Mononuclear cell (primary cell): ENCODE data around the gene OR7A5. TPM values are rescaled to one million over a fixed set of nuclear protein-coding genes. Genes with fewer than 3 reads are reported as not detected.

Source experiments
- H3K27me3 ChIP-seq: 2 replicates; pipeline ENCODE4 v1.6.0; 2011; ENCODE audit warnings: low read length, control low read depth; ENCODE audit not compliant: insufficient read depth
- H3K4me1 ChIP-seq: 2 replicates; pipeline ENCODE4 v1.5.1; 2011; ENCODE audit warnings: mild to moderate bottlenecking, low read length, control low read depth; ENCODE audit not compliant: insufficient read depth
- H3K4me3 ChIP-seq: 2 replicates; pipeline ENCODE4 v1.5.1; 2011; ENCODE audit warnings: mild to moderate bottlenecking, low read length, moderate library complexity
- H3K9me3 ChIP-seq: 2 replicates; pipeline ENCODE4 v1.5.1; 2011; ENCODE audit warnings: low read depth, mild to moderate bottlenecking, control low read depth, low read length
- total RNA-seq: library from RNA; depleted of rRNA; stranded (reverse); fragments of >200 nt; gene quantifications from one replicate; pipeline ENCODE4 v1.2.3, GENCODE V29; 2012

The OR7A5 gene
- total RNA-seq = 0.10 TPM

- no peaks in the 10 kb centered on the region for H3K4me1 ChIP-seq
- H3K9me3 ChIP-seq = no peaks in the 10 kb centered on the region
- no peaks in the 10 kb centered on the region for H3K27me3 ChIP-seq
- no peak within 1 kb of the TSS for H3K4me3 ChIP-seq
These were observed at the start of gene OR7A5, which contains the start of gene OR7C1 for GRCh38 chr19:14835011-14835410. TSS of gene OR7A5 (minus strand) at chr19:14835185. CDS start at chr19:14828241, 6,944 bp downstream. TSS of gene OR7C1 (minus strand) at chr19:14835185. CDS start at chr19:14800136, 35,049 bp downstream.

GRCh38 chr19:14871619-14872230, 36.7 kb upstream of the OR7A5 start:
- no peak overlapping the region for H3K4me3 ChIP-seq
- no peaks in the 10 kb centered on the region for H3K9me3 ChIP-seq
- no peaks in the 10 kb centered on the region for H3K4me1 ChIP-seq
- peaks cover 11% of the 10 kb centered on the region for H3K27me3 ChIP-seq

DNA sequence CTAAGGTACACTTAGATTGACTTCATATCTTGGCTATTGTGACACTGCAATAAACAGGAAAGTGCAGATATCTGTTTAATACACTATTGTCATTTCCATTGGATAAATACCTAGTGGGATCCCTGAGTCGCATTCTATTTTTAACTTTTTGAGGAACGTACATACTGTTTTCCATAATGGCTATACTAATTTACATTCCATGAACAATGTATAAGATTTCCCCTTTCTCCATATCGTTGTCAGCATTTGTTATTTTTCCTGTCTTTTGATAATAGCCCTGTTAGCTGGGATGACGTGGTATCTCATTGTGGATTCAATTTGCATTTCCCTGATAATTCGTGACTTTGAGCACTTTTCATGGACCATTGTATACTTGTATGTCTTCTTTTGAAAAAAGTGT, 33.5 kb upstream of the OR7A5 start:
- no peaks in the 10 kb centered on the region for H3K9me3 ChIP-seq
- H3K4me1 ChIP-seq = no peaks in the 10 kb centered on the region
- H3K4me3 ChIP-seq = no peak overlapping the region
- peaks cover 11% of the 10 kb centered on the region for H3K27me3 ChIP-seq

DNA sequence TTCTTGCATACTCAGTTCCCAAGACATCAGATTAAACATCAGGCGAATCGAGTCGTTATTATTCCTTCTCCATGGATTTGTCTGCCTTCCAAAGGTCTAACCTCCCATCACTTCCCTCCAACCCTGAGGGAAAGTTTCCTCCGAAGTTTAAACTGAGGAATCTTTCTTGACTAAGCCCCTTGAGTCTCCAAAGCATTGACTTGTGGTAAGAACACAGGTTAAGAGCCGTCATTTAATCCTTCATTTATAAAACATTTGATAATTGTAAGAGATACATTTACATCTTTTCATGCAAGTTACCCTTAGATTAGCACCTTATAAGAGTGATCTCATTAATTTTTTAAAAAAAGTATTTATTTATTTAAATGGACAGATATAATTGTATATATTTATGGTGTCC, 13.8 kb upstream of the OR7A5 start, which contains the start of gene OR7A10:
Gene OR7A10 (minus strand): TSS at position 101 of the 400 bp plus-strand sequence. CDS start 7,045 bp downstream, outside the sequence.
- H3K27me3 ChIP-seq = peaks cover 4% of the 10 kb centered on the region
- no peaks in the 10 kb centered on the region for H3K9me3 ChIP-seq
- H3K4me3 ChIP-seq = no peak within 1 kb of the TSS
- no peaks in the 10 kb centered on the region for H3K4me1 ChIP-seq

GRCh38 chr19:14843578-14843977, 8.6 kb upstream of the OR7A5 start:
- H3K9me3 ChIP-seq = no peaks in the 10 kb centered on the region
- no peaks in the 10 kb centered on the region for H3K4me1 ChIP-seq
- H3K4me3 ChIP-seq = no peak overlapping the region
- H3K27me3 ChIP-seq = peaks cover 2% of the 10 kb centered on the region

- Histone ChIP-seq H3K4me1 (no peaks in the 10 kb centered on the region), H3K9me3 (no peaks in the 10 kb centered on the region), H3K27me3 (no peaks in the 10 kb centered on the region), H3K4me3 (no peak overlapping the region)
These were observed 8.2 kb upstream of the OR7A5 start for GRCh38 chr19:14843169-14843568.

DNA sequence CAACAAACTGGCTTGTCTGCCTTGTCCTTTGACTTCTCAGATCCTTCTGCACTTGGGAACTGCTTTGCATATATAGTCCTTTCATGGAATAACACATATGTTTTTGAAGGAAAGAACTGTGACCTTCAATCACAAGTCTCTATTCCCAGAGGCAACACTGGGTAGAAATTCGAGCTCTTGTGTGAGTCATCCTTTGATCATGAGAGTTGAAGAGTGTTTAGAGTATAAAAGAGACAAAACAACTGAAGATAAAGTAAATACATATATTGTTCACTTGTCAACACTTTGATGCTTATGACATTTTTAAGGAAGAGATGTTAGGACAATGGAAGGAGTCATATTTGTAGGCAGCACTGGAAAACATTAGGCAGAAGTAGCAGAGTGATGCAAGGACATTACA, 5.2 kb upstream of the OR7A5 start:
- Histone ChIP-seq H3K4me1 (no peaks in the 10 kb centered on the region), H3K9me3 (no peaks in the 10 kb centered on the region)

DNA sequence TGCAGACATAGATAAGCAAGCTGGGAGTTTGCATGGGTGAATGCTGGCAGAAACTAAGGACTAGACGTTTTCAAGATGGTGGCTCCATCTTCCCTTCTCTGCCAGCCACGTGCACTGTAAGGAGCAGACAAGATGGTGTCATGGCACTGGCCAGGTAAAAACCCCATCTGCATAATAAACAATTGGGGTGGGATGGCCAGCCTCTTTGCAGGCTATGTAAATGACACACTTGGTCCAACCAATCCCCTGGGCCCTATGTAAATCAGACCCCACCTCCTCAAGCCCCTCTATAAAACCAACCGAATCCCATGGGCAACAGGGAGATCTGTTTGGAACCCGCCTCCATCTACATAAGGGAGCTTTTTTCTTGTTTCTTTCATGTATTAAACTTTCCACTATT, 2.4 kb upstream of the OR7A5 start:
- H3K4me1 ChIP-seq = no peaks in the 10 kb centered on the region
- no peaks in the 10 kb centered on the region for H3K9me3 ChIP-seq
- H3K4me3 ChIP-seq = no peak overlapping the region
- H3K27me3 ChIP-seq = no peaks in the 10 kb centered on the region

More for the DNA sequence above, 5.2 kb upstream of the OR7A5 start:
- no peaks in the 10 kb centered on the region for H3K27me3 ChIP-seq
- H3K4me3 ChIP-seq = no peak overlapping the region

GRCh38 chr19:14830702-14831101, 4.3 kb downstream of the OR7A5 start:
- H3K9me3 ChIP-seq = no peaks in the 10 kb centered on the region
- peaks cover 4% of the 10 kb centered on the region for H3K27me3 ChIP-seq
- H3K4me1 ChIP-seq = no peaks in the 10 kb centered on the region
- no peak overlapping the region for H3K4me3 ChIP-seq

DNA sequence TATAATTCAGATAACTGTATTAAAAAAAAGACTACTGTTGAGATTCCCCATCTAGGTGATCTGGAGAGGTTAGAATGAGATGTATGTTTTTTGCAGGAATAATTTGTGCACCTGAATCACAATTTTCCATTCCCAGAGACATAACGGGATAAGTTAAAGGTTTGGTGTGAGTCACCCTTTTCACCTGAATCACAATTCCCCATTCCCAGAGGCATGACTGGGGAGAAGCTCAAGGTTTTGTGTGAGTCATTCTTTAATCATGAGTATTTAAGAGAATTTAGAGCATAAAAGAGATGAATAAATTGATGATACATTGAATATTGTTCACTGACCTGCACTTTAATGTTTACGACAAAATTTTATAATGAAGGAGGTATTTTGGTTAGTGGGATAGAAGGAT, 9.0 kb downstream of the OR7A5 start:
- H3K4me1 ChIP-seq = no peaks in the 10 kb centered on the region
- H3K27me3 ChIP-seq = peaks cover 18% of the 10 kb centered on the region
- H3K4me3 ChIP-seq = no peak overlapping the region
- no peaks in the 10 kb centered on the region for H3K9me3 ChIP-seq

DNA sequence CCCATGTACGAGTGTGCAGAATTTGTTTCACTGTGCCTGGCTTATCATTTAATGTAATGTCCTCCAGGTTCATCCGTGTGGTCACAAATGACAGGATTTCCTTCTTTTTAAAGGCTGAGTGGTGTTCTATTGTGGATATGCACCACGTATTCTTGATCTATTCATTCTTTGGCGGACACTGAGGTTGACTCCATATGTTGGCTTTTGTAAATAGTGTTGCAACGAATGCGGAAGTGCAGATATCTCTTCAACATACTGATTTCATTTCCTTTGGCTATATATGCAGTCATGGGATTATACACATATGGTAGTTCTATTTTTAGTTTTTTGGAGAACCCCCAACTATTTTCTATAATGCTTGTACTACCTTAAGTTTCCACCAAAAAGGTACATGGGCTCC, 13.0 kb downstream of the OR7A5 start:
- Histone ChIP-seq H3K4me1 (no peaks in the 10 kb centered on the region), H3K4me3 (no peak overlapping the region), H3K27me3 (peaks cover 18% of the 10 kb centered on the region), H3K9me3 (no peaks in the 10 kb centered on the region)

- no peaks in the 10 kb centered on the region for H3K9me3 ChIP-seq
- H3K4me3 ChIP-seq = no peak overlapping the region
- H3K4me1 ChIP-seq = no peaks in the 10 kb centered on the region
- no peaks in the 10 kb centered on the region for H3K27me3 ChIP-seq
These were observed 16.4 kb downstream of the OR7A5 start for GRCh38 chr19:14818588-14818987.

DNA sequence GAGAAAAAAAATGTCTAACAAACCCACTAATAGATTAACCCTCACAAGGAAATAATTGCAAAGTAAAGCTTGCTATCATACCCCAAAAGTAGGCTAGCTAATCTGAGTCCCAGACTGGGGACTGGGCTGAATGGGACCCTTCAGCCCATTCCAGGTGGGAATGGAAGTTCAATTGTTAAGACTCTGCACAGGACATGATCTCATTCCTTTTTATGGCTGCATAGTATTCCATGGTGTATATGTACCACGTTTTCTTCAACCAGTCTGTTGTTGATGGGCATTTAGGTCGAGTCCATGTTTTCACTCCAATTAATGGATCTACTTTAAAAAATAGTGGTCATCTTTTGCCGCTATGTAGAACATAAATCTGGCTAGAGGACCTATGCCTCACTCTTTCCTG, 17.9 kb downstream of the OR7A5 start:
- no peak overlapping the region for H3K4me3 ChIP-seq
- no peaks in the 10 kb centered on the region for H3K27me3 ChIP-seq
- H3K9me3 ChIP-seq = no peaks in the 10 kb centered on the region
- no peaks in the 10 kb centered on the region for H3K4me1 ChIP-seq

- no peak overlapping the region for H3K4me3 ChIP-seq
- H3K9me3 ChIP-seq = no peaks in the 10 kb centered on the region
- H3K4me1 ChIP-seq = no peaks in the 10 kb centered on the region
- H3K27me3 ChIP-seq = no peaks in the 10 kb centered on the region
These were observed 19.9 kb downstream of the OR7A5 start for GRCh38 chr19:14814982-14815652.

GRCh38 chr19:14809272-14810057, 25.5 kb downstream of the OR7A5 start:
- H3K27me3 ChIP-seq = no peaks in the 10 kb centered on the region
- no peaks in the 10 kb centered on the region for H3K9me3 ChIP-seq
- H3K4me1 ChIP-seq = no peaks in the 10 kb centered on the region
- no peak overlapping the region for H3K4me3 ChIP-seq
